ENCODE data around the gene ITPRIP.

Gene ITPRIP

GRCh38 chr10:104337985-104338735 is at the start of gene ITPRIP:
Gene ITPRIP, minus strand, starts transcription at chr10:104338465. Its CDS starts 22,414 bp downstream, at chr10:104316051.
- DNase-seq (ENCODE audit: low spot score) = peak; percentile 72

DNA sequence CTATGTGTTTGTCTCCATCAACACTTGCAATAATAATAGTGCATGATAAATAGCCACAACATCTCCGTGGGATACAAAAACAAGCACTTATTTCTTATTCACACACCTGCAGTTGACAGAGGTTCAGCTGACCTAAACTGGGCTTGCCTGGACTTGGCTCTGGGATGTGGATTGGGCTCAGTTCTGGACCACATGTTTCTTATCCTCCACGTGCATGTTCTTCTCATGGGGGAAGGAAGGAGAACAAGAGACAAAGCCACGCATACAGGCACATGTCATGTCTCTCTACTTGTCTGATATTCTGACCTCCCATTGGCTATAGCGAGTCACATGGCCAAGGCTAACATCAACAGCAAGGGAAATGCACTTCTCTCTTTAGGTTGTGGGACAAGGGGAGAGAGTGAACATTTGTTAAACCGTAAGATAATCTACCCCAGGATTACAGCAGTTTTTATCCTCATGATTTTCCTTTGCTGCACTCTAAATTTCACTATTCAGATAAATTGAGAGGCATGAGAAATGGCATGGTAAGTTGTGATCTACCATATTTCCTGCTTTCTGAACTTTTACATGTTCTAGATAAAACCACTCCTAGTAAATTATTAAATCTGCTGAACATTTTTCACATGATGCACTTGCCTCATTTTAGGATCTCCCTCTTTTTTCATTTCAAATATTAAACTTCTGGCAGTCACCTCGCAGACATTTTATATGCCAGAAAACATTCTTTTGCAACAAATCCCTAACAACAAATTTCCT is 49.0 kb upstream of the ITPRIP start:
- no peak for DNase-seq (ENCODE audit: low spot score)

DNA sequence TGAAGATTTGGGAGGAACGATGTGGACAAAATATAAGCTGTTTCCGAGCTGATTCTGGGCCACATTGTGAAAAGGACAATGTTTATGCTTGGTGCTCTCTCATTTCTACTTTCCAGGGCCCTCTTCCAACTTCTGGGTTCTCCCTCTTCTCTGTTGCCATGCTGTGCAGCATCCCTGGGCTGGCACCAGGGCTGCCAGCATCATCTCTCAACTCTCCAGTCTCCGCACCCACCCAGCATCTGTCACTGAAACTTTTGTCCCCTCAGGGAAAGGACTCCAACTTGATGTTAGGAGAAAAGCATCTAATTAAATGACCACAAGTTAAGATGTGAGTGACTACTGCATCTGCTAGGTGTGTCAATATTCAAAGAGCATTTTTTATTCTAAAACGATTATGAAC is 42.1 kb upstream of the ITPRIP start:
- DNase-seq (ENCODE audit: low spot score) = no peak

DNA sequence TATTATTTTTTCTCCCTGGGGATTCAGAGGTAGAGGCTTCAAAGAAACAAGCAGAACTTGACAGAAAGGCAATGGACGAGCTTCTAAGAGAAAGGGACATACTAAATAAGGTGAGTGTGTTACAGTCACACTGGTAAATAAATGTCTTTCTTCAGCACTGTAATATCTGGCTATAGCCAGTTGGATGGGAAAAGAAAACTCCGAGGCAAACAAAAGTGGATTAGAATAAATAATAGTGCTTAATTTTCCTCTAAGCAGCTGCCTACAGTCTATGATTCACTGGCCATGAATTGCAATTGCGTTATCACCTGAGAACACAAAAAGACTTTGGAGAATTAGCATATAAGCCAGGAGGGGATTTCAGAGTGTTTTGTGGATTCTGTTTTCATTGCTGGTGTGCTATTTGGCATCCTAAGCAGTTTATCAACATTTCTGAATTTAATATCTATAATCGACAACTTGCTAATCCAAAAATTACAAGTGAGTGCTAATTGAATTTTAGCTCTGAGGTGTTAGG is 38.6 kb upstream of the ITPRIP start:
- no peak for DNase-seq (ENCODE audit: low spot score)

DNA sequence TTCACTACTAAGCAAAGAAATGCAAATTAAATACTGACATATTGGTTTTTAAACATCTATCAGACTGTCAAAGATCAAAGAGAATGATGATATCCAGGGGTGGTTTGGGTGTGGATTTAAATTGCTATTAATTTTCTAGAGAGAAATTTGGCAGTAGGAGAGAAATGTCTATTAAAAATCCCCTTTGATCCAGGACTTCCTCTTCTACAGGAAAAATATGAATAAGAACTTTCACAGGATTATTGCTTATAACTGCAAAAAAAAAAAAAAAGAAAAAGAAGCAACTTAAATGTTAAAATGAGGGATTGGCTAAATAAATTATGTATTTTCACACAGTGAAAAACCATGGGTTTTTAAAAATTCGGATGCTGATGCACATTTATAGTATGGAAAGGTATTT is 36.3 kb upstream of the ITPRIP start:
- DNase-seq (ENCODE audit: low spot score) = no peak

DNA sequence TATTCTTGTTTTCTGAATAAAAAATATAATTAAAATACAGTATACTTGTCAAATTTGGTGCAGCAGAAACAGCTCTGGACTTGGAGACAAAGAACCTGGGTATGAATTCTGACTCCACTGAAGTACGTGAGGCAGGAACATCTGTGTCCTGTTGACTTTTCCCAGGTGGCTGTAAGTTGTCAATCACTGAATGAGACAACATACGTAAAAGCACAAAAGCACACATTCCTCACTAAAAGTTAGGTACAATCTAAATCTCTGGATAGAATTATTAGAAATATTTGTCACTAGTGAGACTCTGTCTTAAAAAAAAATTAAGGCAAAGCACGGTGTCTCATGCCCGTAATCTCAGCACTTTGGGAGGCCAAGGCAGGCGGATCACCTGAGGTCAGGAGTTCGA is 33.5 kb upstream of the ITPRIP start:
- DNase-seq (ENCODE audit: low spot score) = no peak

DNA sequence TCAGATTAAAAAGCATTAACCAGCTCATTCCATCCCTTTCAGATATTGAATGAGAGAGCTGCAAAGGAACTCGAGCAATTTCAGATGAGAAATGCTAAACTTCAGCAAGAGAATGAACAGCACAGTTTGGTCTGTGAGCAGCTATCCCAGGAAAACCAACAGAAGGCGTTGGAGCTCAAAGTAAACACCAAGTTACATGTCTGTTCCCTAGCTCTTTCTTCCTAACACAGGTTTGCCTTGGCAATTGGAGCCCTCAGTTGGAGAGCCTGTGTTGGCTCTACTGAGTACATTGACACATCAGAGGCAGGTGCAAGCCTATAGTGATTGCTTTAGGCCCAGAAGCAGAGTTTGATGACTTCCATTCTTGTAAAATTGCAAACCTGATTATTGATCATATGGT is 30.1 kb upstream of the ITPRIP start:
- DNase-seq (ENCODE audit: low spot score) = no peak

GRCh38 chr10:104367904-104368303 is 29.6 kb upstream of the ITPRIP start:
- no peak for DNase-seq (ENCODE audit: low spot score)

DNA sequence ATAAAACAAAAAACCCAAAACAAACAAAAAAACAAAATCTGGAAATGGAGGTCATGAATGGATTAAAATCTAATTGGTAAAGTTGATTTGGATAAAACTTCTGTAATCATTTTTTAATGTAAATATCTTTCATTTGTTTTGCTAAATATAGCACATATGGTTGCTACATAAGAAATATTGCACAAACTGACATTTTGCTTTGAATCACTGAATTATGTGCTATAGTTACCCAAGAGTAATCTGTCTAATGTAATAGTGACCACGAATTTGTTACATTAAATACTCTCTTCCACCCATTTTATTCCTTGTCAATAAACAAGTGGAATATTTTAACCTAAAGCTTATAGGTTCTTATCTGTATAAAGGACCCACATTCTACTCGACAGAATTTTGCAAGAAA is 21.5 kb upstream of the ITPRIP start:
- DNase-seq (ENCODE audit: low spot score) = no peak

DNA sequence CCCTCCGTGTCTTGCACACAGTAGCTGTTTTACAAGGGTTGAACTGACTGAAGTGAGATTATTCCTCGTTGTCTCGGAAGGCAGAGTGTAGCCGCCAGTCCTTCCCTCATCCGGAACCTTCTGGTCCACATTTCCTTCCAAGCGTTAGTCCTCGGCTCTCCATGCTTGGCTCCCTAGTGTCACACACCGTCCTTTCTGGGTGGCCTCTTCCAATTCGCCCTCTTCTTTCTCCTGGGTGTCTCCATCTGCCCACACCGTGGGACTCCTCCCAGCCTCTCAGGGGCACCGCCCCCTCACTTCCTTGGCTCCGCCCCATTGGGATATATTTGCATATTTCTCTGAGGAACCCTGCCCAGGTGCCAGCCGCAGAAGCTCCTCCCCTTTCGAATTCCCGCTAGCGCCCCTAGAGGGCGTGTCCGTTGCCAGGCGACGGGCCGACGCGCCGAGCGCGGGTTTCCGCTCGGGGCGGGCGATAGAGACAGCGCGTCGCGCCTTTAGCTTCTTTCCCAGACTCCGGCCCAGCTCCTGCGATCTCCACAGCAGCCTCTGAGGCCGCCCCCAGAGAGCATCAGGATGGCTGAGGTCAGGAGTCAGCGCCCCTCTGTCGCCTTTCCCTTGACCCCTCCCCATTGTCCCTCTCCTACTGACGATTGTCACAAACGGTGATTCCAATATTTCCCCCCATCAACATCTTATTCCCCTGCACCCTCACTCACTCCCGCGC is 15.2 kb upstream of the ITPRIP start, which contains the start of gene CFAP58:
CFAP58 (plus strand) TSS at position 509 of the 724 bp plus-strand sequence; CDS start at position 574, 65 bp downstream.
- DNase-seq (ENCODE audit: low spot score) = peak; percentile 94

DNA sequence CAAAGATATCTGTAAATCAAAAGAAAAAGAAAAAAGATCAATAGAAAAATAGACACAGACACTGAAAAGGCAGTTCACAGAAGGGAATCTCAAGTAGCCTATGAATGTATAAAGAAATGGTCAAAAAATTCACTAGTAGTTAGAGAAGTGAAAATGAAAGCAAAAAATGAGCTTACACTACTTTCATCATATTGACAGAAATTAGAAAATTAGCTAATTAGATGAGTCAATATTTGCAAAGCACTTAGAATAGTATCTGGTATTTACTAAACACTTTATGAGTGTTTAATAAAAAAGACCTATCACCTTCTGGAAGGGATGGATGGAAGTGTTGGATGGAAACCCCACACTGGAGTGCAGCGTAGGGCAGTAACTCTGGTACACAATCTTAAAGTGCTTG is 13.7 kb upstream of the ITPRIP start:
- no peak for DNase-seq (ENCODE audit: low spot score)

DNA sequence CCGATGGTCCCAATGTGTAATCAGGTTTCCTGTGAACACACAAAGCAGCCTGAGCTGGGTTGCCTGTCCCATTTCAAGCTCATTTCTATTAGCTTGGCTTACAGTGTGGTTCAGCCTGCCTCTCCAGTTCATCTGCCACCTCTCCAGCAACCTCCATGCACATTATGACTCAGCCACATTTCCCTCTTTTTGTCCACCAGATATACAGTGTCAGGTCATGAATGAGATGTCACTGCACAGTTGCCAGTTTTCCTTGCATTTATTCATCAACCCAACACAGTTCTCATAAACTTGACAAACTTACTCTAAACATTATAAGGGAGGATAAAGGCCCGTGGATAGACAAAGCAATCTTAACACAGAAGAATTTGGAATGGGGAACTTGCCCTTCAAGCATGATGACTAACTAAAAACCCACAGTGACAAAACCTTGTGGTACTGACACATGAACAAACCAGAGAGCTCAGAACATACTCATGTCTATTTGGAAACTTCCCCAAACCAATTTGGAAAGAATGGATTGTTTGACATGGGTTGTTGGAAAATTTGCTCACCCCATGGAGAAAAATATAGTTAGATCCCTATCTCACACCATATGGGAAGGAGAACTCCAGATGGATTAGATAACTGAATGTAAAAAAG is 12.9 kb upstream of the ITPRIP start:
- DNase-seq (ENCODE audit: low spot score) = no peak

- peak; percentile 45 for DNase-seq (ENCODE audit: low spot score)
Measured at GRCh38 chr10:104350127-104350635, 11.9 kb upstream of the ITPRIP start.

- no peak for DNase-seq (ENCODE audit: low spot score)
Measured at GRCh38 chr10:104349623-104350126, 11.4 kb upstream of the ITPRIP start.

- no peak for DNase-seq (ENCODE audit: low spot score)
Measured at GRCh38 chr10:104348601-104349000, 10.3 kb upstream of the ITPRIP start.

GRCh38 chr10:104347295-104348045 is 9.2 kb upstream of the ITPRIP start:
- no peak for DNase-seq (ENCODE audit: low spot score)

DNA sequence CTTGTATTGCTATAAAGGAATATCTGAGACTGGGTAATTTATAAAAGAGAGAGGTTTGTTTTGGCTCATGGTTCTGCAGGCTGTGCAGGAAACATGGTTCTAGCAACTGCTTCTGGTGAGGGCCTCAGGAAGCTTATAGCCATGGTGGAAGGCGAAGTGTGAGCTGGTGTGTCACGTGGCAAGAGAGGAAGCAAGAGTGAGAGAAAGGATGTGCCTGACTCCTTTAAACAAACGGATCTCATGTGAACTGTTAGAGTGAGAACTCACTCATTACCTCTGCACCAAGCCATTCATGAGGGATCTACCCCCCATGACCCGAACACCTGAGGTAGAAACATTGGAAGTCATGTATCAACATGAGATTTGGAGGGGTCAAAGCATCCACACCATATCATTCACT is 7.7 kb upstream of the ITPRIP start:
- DNase-seq (ENCODE audit: low spot score) = no peak

- no peak for DNase-seq (ENCODE audit: low spot score)
Measured at GRCh38 chr10:104345515-104345914, 7.2 kb upstream of the ITPRIP start.

- no peak for DNase-seq (ENCODE audit: low spot score)
Measured at GRCh38 chr10:104344219-104344618, 6.0 kb upstream of the ITPRIP start.

- no peak for DNase-seq (ENCODE audit: low spot score)
Measured at GRCh38 chr10:104342941-104343411, 4.7 kb upstream of the ITPRIP start.

DNA sequence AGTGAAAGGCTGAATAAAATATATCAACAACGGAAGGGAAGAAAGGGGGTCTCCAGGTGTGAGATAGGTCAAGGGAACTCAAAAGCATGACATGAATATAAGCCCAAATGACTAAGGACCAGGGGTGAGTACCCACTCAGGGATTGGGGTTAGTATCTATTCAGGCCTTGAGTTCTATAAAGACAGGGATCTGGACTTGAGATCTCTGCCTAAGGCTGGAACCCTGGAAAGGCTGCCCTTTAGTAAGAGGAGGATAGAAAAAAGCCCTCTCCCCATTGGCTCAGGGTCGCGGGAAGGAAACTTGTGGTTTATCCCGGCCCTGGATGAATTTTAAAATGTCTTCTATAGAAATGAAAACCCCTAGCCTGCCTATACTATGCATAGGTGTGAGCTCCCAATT is 2.4 kb upstream of the ITPRIP start:
- DNase-seq (ENCODE audit: low spot score) = no peak
